GM12878 (cell line): ENCODE results near the gene RNASEH2B. TPM values are rescaled to one million over a fixed set of nuclear protein-coding genes. Genes with fewer than 3 reads are reported as not detected.

ENCODE experiments used
- ATAC-seq: fragments of 200-7000 bp; cut with Tn5 transposase; 3 replicates; pipeline ENCODE4 v1.9.1; 2020; ENCODE audit warnings: mild to moderate bottlenecking, moderate library complexity
- BruUV-seq: library from RNA; stranded (reverse); fragments of 400-500 nt; replicated peaks from 2 replicates; lab custom pipeline; 2021; lab: Mats Ljungman, UMichigan
- CTCF ChIA-PET: fragments of 300-600 bp; sonication (Branson Sonifier 250); formaldehyde crosslinking; extraction: SDS; loops from one replicate; lab custom pipeline; 2021; ENCODE audit warnings: inconsistent platforms; lab: Yijun Ruan, JAX
- POLR2A ChIA-PET: fragments of 350-600 bp; formaldehyde crosslinking; extraction: SDS; loops from one replicate; lab custom pipeline; 2021; ENCODE audit warnings: inconsistent platforms; lab: Charles Lee
- RAD21 ChIA-PET: fragments of 300-600 bp; sonication (Branson Sonifier 250); formaldehyde crosslinking; loops from one replicate; lab custom pipeline; 2023; ENCODE audit warnings: antibody characterized with exemption; ENCODE audit not compliant: unreplicated experiment; lab: Charles Lee
- SMC1A ChIA-PET: fragments of 300-600 bp; sonication (Branson Sonifier 250); formaldehyde crosslinking; loops from one replicate; lab custom pipeline; 2023; ENCODE audit not compliant: unreplicated experiment, uncharacterized antibody; lab: Charles Lee
- DNase-seq: peaks from one replicate; pipeline ENCODE4 v3.0.0-alpha.2; 2011; ENCODE audit warnings: low read depth, low spot score
- FAIRE-seq: peaks from 3 replicates; lab custom pipeline; 2011; peaks lifted over from hg19 to GRCh38; lab: Jason Lieb, UNC
- H2AFZ ChIP-seq: 2 replicates; pipeline ENCODE4 v1.6.0; 2011; ENCODE audit warnings: low read depth, low read length, control low read depth; ENCODE audit not compliant: control insufficient read depth
- H3K27ac ChIP-seq: 2 replicates; pipeline ENCODE4 v1.5.1; 2011; ENCODE audit warnings: control low read depth; ENCODE audit not compliant: control insufficient read depth, insufficient read depth
- H3K27me3 ChIP-seq, 2 experiments: replicated peaks in 1 of 2; 2 replicates each; pipeline versions ENCODE4 v1.6.0 to v1.6.1; 2011; ENCODE audit warnings: low read length in 1 of 2; ENCODE audit not compliant: control insufficient read depth in 2 of 2, insufficient read depth in 2 of 2
- H3K36me3 ChIP-seq, 2 experiments: 2 replicates each; pipeline ENCODE4 v1.5.1; 2011; ENCODE audit warnings: low read length in 1 of 2; ENCODE audit not compliant: control insufficient read depth in 2 of 2, insufficient read depth in 2 of 2
- H3K4me1 ChIP-seq: 2 replicates; pipeline ENCODE4 v1.6.1; 2011; ENCODE audit warnings: mild to moderate bottlenecking, low read length, moderate library complexity, mixed read lengths; ENCODE audit not compliant: control insufficient read depth, insufficient read depth
- H3K4me2 ChIP-seq: 2 replicates; pipeline ENCODE4 v1.6.0; 2011; ENCODE audit warnings: control low read depth; ENCODE audit not compliant: control insufficient read depth, insufficient read depth
- H3K4me3 ChIP-seq: fragments of 200-600 bp; sonication (generic); 2 replicates; pipeline ENCODE4 v1.5.1; 2016
- H3K79me2 ChIP-seq: 2 replicates; pipeline ENCODE4 v1.6.0; 2011; ENCODE audit warnings: low read length; ENCODE audit not compliant: control insufficient read depth, insufficient read depth
- H3K9ac ChIP-seq: 2 replicates; pipeline ENCODE4 v1.8.0; 2011; ENCODE audit warnings: low read length, control low read depth, mixed read lengths; ENCODE audit not compliant: control insufficient read depth, insufficient read depth
- H3K9me3 ChIP-seq: replicated peaks from 3 replicates; pipeline ENCODE4 v1.5.1; 2011; ENCODE audit warnings: mild to moderate bottlenecking, low read length; ENCODE audit not compliant: control insufficient read depth, insufficient read depth
- H4K20me1 ChIP-seq: 2 replicates; pipeline ENCODE4 v1.6.0; 2011; ENCODE audit not compliant: control insufficient read depth, insufficient read depth
- CBX5 ChIP-seq: sonication (generic); IDR thresholded peaks from 2 replicates; pipeline ENCODE4 v1.6.1; 2016; ENCODE audit warnings: low read depth, moderate library complexity, mild to moderate bottlenecking, inconsistent platforms
- EP300 ChIP-seq, 2 experiments: fragments of 150-350 bp in 1 of 2; IDR thresholded peaks; 2 replicates each; pipeline ENCODE4 v1.6.1; 2011 to 2012; ENCODE audit warnings: low read depth in 2 of 2, low read length in 2 of 2, borderline replicate concordance in 1 of 2, improper control_type of control experiment in 1 of 2, inconsistent platforms in 1 of 2; ENCODE audit not compliant: control insufficient read depth in 1 of 2
- FOXM1 ChIP-seq: IDR thresholded peaks from 2 replicates; pipeline ENCODE4 v1.6.1; 2012; ENCODE audit warnings: low read depth, mild to moderate bottlenecking, inconsistent platforms, low read length, moderate library complexity
- IKZF2 ChIP-seq, 2 experiments: fragments of 450-650 bp; IDR thresholded peaks; 2 replicates each; pipeline ENCODE4 v1.6.1; 2017; ENCODE audit warnings: mild to moderate bottlenecking in 2 of 2, moderate library complexity in 2 of 2
- IRF4 ChIP-seq: IDR thresholded peaks from 2 replicates; pipeline ENCODE4 v1.6.1; 2011; ENCODE audit warnings: low read depth, low read length
- KAT2A ChIP-seq: conservative IDR thresholded peaks from 2 replicates; pipeline ENCODE4 v1.6.1; 2011; ENCODE audit warnings: low read depth, low read length; ENCODE audit not compliant: control insufficient read depth
- NFIC ChIP-seq: IDR thresholded peaks from 2 replicates; pipeline ENCODE4 v1.6.1; 2012; ENCODE audit warnings: low read depth, mild to moderate bottlenecking, inconsistent platforms, low read length, moderate library complexity
- SPI1 ChIP-seq: IDR thresholded peaks from 2 replicates; pipeline ENCODE4 v1.6.1; 2011; ENCODE audit warnings: low read depth, mild to moderate bottlenecking, low read length, moderate library complexity, borderline replicate concordance; ENCODE audit not compliant: insufficient read depth
- SRF ChIP-seq, 2 experiments: IDR thresholded peaks; 2 replicates each; pipeline ENCODE4 v1.6.1; 2011; ENCODE audit warnings: low read depth in 2 of 2, low read length in 2 of 2, mild to moderate bottlenecking in 1 of 2, moderate library complexity in 1 of 2
- YBX1 ChIP-seq: fragments of 450-650 bp; IDR thresholded peaks from 2 replicates; pipeline ENCODE4 v1.6.1; 2016; ENCODE audit warnings: antibody characterized with exemption
- ZNF384 ChIP-seq: IDR thresholded peaks from 2 replicates; pipeline ENCODE4 v1.6.1; 2012; ENCODE audit warnings: low read depth, mild to moderate bottlenecking, low read length, improper control_type of control experiment, borderline replicate concordance
- WGBS: methylation state at CpG from one replicate; pipeline ENCODE4 v1.1.6; 2016; ENCODE audit warnings: low lambda C conversion rate; ENCODE audit not compliant: insufficient replicate concordance, insufficient coverage; ENCODE audit errors: missing lambda C conversion rate; 5-methylcytosine and 5-hydroxymethylcytosine counted together
- in situ Hi-C: fragments of 300-500 bp; cut with MboI; formaldehyde crosslinking; loops from 9 replicates; pipeline ENCODE4 v1.14.3; 2018; ENCODE audit warnings: mixed read lengths
- intact Hi-C: fragments of 100-400 bp; cut with micrococcal nuclease; formaldehyde crosslinking; loops from one replicate; pipeline ENCODE4 v1.14.2; 2022; ENCODE audit not compliant: unreplicated experiment
- polyA plus RNA-seq, 11 experiments: library from polyadenylated mRNA; depleted of rRNA in 4 of 11; unstranded in 6 of 11; stranded (reverse) in 5 of 11; fragments of >200 nt; fragmentation: Nextera tagmentation in 4 of 11; fragmentation: Illumina TruSeq in 1 of 11; extraction: Ambion mirVana in 4 of 11; extraction: Trizol in 1 of 11; gene quantifications; 1 replicate in 1 of 11; 2 replicates in 10 of 11; pipeline versions ENCODE4 v1.2.1 to v1.2.3, GENCODE V29; 2011 to 2016; ENCODE audit warnings: inconsistent platforms in 2 of 11, missing spikeins in 2 of 11, low read depth in 1 of 11
- total RNA-seq, 4 experiments: library from RNA; depleted of rRNA in 3 of 4; stranded (reverse); fragments of >200 nt in 3 of 4; fragmentation: Illumina TruSeq in 1 of 4; extraction: Trizol in 1 of 4; gene quantifications; 2 replicates each; pipeline versions ENCODE4 v1.2.1 to v1.2.3, GENCODE V29; 2013 to 2021
- TF ChIP-seq, protein P1 (sequence below): fragments of 450-650 bp; IDR thresholded peaks from 2 replicates; pipeline ENCODE4 v1.6.1; 2014; ENCODE audit warnings: mild to moderate bottlenecking

Gene RNASEH2B
- total and polyA plus RNA-seq, 10 of the 15 experiments (the other 5 are each of a cell fraction or from before 2014, with no cell fraction given), result 64.9 to 148 (median 97.3) TPM

GRCh38 chr13:50884265-50884664, 25.3 kb upstream of the RNASEH2B start (continued):
- TF ChIP-seq KAT2A (no peak), FOXM1 (no peak), YBX1 (no peak), IKZF2 (IDR thresholded peaks at IDR 0.05) (no peak), NFIC (no peak)

DNA sequence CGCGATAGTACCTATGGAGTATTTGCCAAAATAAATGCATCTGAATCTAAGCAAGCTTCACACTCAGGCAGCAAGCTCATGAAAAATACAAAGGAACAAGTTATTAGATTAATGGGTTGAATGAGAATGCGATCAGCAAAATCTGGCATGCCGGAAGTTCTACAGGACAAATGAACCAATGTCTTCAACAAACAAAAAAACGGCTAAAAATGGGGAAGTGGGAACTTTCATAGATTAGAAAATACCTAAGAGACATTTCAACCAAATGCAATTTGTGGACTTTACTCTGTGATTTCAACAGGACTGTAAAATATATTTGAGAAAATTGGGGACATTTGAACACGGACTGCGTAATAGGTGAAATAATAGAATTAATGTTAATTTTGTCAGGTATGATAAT, 22.4 kb upstream of the RNASEH2B start:
- ChIA-PET CTCF (no interaction called here), RAD21 (no interaction called here), POLR2A (no interaction called here), SMC1A (interaction anchor here (0.9 kb wide), 1 partner anchor 8 kb away, joined by 3 read pairs; no protein-coding TSS in a partner anchor)
- H3K79me2 ChIP-seq, result no peaks in the 10 kb centered on the region
- no TSS peak for BruUV-seq
- no peaks in the 10 kb centered on the region for H3K27me3 ChIP-seq
- H3K9me3 ChIP-seq, result peaks cover 2% of the 10 kb centered on the region; the same call in 1 of the 3 replicates
- TF ChIP-seq CBX5, result no peak
- peak in 1 of 2 experiments; percentile 29; a peak in 1 of 4 replicates for TF ChIP-seq IKZF2 (IDR thresholded peaks at IDR 0.05)
- TF ChIP-seq SRF (IDR thresholded peaks at IDR 0.05; ENCODE audit: low read depth in 2 of 2, low read length in 2 of 2), result no peak
- TF ChIP-seq KAT2A, result no peak
- TF ChIP-seq, protein P1, sequence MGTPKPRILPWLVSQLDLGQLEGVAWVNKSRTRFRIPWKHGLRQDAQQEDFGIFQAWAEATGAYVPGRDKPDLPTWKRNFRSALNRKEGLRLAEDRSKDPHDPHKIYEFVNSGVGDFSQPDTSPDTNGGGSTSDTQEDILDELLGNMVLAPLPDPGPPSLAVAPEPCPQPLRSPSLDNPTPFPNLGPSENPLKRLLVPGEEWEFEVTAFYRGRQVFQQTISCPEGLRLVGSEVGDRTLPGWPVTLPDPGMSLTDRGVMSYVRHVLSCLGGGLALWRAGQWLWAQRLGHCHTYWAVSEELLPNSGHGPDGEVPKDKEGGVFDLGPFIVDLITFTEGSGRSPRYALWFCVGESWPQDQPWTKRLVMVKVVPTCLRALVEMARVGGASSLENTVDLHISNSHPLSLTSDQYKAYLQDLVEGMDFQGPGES, result no peak
- TF ChIP-seq SPI1, result peak; percentile 96
- 0 out of 4 replicates have a peak, but pooled peaks of 1 of the 2 experiments have one; percentile 9 for TF ChIP-seq EP300 (IDR thresholded peaks at IDR 0.05; ENCODE audit: borderline replicate concordance in 1 of 2, control insufficient read depth in 1 of 2, low read depth in 2 of 2, low read length in 2 of 2)
- TF ChIP-seq ZNF384, result peak; percentile 35; the same call in 1 of the 2 replicates
- TF ChIP-seq IRF4, result 0 out of 2 replicates have a peak, but pooled peaks have one; percentile 53
- ATAC-seq, result peak; percentile 21; the same call in 2 of the 3 replicates
- no peak overlapping the region for H2AFZ ChIP-seq
- no peaks in the 10 kb centered on the region for H3K36me3 ChIP-seq
- H3K4me3 ChIP-seq, result no peak overlapping the region
- no peaks in the 10 kb centered on the region for H4K20me1 ChIP-seq
- peaks cover 31% of the 10 kb centered on the region for H3K4me1 ChIP-seq
- DNase-seq, result no peak
- no peak overlapping the region for H3K4me2 ChIP-seq
- in situ Hi-C loops, result no loop called here
- H3K27ac ChIP-seq, result no peak overlapping the region
- FAIRE-seq, result no peak
- no peak overlapping the region for H3K9ac ChIP-seq
- intact Hi-C loops, result no loop called here
- 64% methylated on average over 7 of the region's 7 CpGs for WGBS
